Measurements from ENCODE around the gene MED28. TPM values are rescaled to one million over a fixed set of nuclear protein-coding genes. Genes with fewer than 3 reads are reported as not detected.
"Not testable (repeated sequence)": the region's sequence is repeated elsewhere in the genome, so short reads cannot be mapped to it uniquely, and the experiment has no call there.

MED28 gene
- 10 to 100 TPM; 50.1 to 82.1 (median 55.7) TPM for total RNA-seq
- polyA plus RNA-seq: 10 to 100 TPM; 42.1 to 42.8 TPM
- 130 reads per million, percentile 88 among the genes with 10 or more reads in this experiment for total RNA-seq

- POLR2A ChIA-PET: interaction anchor here (0.6 to 2.5 kb wide), 13 partner anchors 10 to 587 kb away, joined by 3 to 17 read pairs (median 4); partner anchors contain the start of genes DCAF16, LAP3 and NCAPG
Observed at GRCh38 chr4:17614416-17615299, at the start of gene MED28. TSS of gene MED28 (plus strand) at chr4:17614641. CDS start at chr4:17614655, 14 bp downstream.

GRCh38 chr4:17565846-17566245 is 48.6 kb upstream of the MED28 start:
- Mint-ChIP-seq H3K4me1 (no peaks in the 10 kb centered on the region), H3K9me3 (no peaks in the 10 kb centered on the region), H3K4me3 (no peak overlapping the region), H3K27me3 (peaks cover 0 to 6% (median 0%) of the 10 kb centered on the region in 5 donors), H3K36me3 (no peaks in the 10 kb centered on the region), H3K27ac (no peak overlapping the region)
- Histone ChIP-seq H3K27me3 (ENCODE audit: control insufficient read depth in 2 of 2, insufficient read depth in 2 of 2, low read length in 2 of 2) (no peaks in the 10 kb centered on the region), H3K4me1 (ENCODE audit: control insufficient read depth in 2 of 2, insufficient read depth in 2 of 2, low read length in 2 of 2) (no peaks in the 10 kb centered on the region), H3K9me3 (ENCODE audit: control insufficient read depth in 2 of 3, low read length in 3 of 3) (no peaks in the 10 kb centered on the region), H3K4me3 (ENCODE audit: low read length) (no peak overlapping the region), H3K27ac (ENCODE audit: low read depth, low read length) (no peak overlapping the region), H3K36me3 (ENCODE audit: control insufficient read depth in 2 of 3, insufficient read depth in 3 of 3, low read length in 3 of 3) (no peaks in the 10 kb centered on the region)
- CTCF ChIA-PET: no interaction called here
- POLR2A ChIA-PET: no interaction called here
- no peak for ATAC-seq
- intact Hi-C loops (cut with micrococcal nuclease): no loop called here
- no peak for DNase-seq

More at GRCh38 chr4:17614416-17615299, at the start of gene MED28:
- CTCF ChIA-PET: interaction anchor here (0.7 to 1.7 kb wide), 3 partner anchors 14 to 191 kb away, joined by 3 to 4 read pairs (median 3); no protein-coding TSS in a partner anchor
- Mint-ChIP-seq H3K27me3 (no peaks in the 10 kb centered on the region), H3K27ac (peak within 1 kb of the TSS; percentile 92 to 99 (median 97)), H3K4me1 (peaks cover 23 to 58% (median 45%) of the 10 kb centered on the region in 7 donors), H3K9me3 (peaks cover 0 to 5% (median 0%) of the 10 kb centered on the region in 11 donors), H3K36me3 (peaks cover 0 to 19% (median 13%) of the 10 kb centered on the region in 5 donors), H3K4me3 (peak within 1 kb of the TSS; percentile 86 to 100 (median 96))
- ATAC-seq (peak; percentile 97), DNase-seq (peak; percentile 91 to 96 (median 94))
- peak within 1 kb of the TSS; percentile 100 for H3K4me3 ChIP-seq (ENCODE audit: low read length)
- H3K27me3 ChIP-seq (ENCODE audit: control insufficient read depth in 2 of 2, insufficient read depth in 2 of 2, low read length in 2 of 2): no peaks in the 10 kb centered on the region
- intact Hi-C loops (cut with micrococcal nuclease): loop anchor here (1.0 to 10.0 kb wide), 11 partner anchors 18 to 1390 kb away; partner anchors contain the start of genes DCAF16 (in 2 of the 2), LAP3 (in 2 of the 2), NCAPG (in 2 of the 2) and QDPR (in 2 of the 2)
- H3K27ac ChIP-seq (ENCODE audit: low read depth, low read length): peak within 1 kb of the TSS; percentile 94
- no peaks in the 10 kb centered on the region for H3K9me3 ChIP-seq (ENCODE audit: control insufficient read depth in 2 of 3, low read length in 3 of 3)
- H3K4me1 ChIP-seq (ENCODE audit: control insufficient read depth in 2 of 2, insufficient read depth in 2 of 2, low read length in 2 of 2): peaks cover 19 to 31% of the 10 kb centered on the region in 2 donors
- H3K36me3 ChIP-seq (ENCODE audit: control insufficient read depth in 2 of 3, insufficient read depth in 3 of 3, low read length in 3 of 3): peaks cover 0 to 28% (median 0%) of the 10 kb centered on the region in 3 experiments

- intact Hi-C loops (cut with micrococcal nuclease): no loop called here
- no peaks in the 10 kb centered on the region for H3K36me3 ChIP-seq (ENCODE audit: control insufficient read depth in 2 of 3, insufficient read depth in 3 of 3, low read length in 3 of 3)
- H3K27me3 ChIP-seq (ENCODE audit: control insufficient read depth in 2 of 2, insufficient read depth in 2 of 2, low read length in 2 of 2): no peaks in the 10 kb centered on the region
- ChIA-PET CTCF (interaction anchor here (0.6 kb wide), 1 partner anchor 211 kb away, joined by 4 read pairs; no protein-coding TSS in a partner anchor), POLR2A (interaction anchor here (0.6 kb wide), 1 partner anchor 219 kb away, joined by 3 read pairs; no protein-coding TSS in a partner anchor)
- no peaks in the 10 kb centered on the region for H3K9me3 Mint-ChIP-seq
- no peak for DNase-seq
- H3K4me3 Mint-ChIP-seq: no peak overlapping the region
- H3K27ac Mint-ChIP-seq: no peak overlapping the region
- peaks cover 0 to 6% (median 0%) of the 10 kb centered on the region in 5 donors for H3K27me3 Mint-ChIP-seq
- H3K9me3 ChIP-seq (ENCODE audit: control insufficient read depth in 2 of 3, low read length in 3 of 3): no peaks in the 10 kb centered on the region
- H3K4me3 ChIP-seq (ENCODE audit: low read length): no peak overlapping the region
- no peak overlapping the region for H3K27ac ChIP-seq (ENCODE audit: low read depth, low read length)
- ATAC-seq: no peak
- H3K4me1 Mint-ChIP-seq: no peaks in the 10 kb centered on the region
- no peaks in the 10 kb centered on the region for H3K4me1 ChIP-seq (ENCODE audit: control insufficient read depth in 2 of 2, insufficient read depth in 2 of 2, low read length in 2 of 2)
- H3K36me3 Mint-ChIP-seq: no peaks in the 10 kb centered on the region
Observed at GRCh38 chr4:17567271-17567670, 47.2 kb upstream of the MED28 start.

- no peak for DNase-seq
- intact Hi-C loops (cut with micrococcal nuclease): no loop called here
- Mint-ChIP-seq H3K27ac (peak overlapping the region in 3 of 9 donors; percentile 63 to 79 (median 76)), H3K4me1 (peaks cover 7 to 25% (median 15%) of the 10 kb centered on the region in 7 donors), H3K9me3 (peaks cover 0 to 3% (median 0%) of the 10 kb centered on the region in 11 donors), H3K36me3 (peaks cover 0 to 11% (median 0%) of the 10 kb centered on the region in 5 donors), H3K4me3 (no peak overlapping the region), H3K27me3 (peaks cover 0 to 2% (median 0%) of the 10 kb centered on the region in 5 donors)
- H3K27ac ChIP-seq (ENCODE audit: low read depth, low read length): no peak overlapping the region
- H3K9me3 ChIP-seq (ENCODE audit: control insufficient read depth in 2 of 3, low read length in 3 of 3): no peaks in the 10 kb centered on the region
- H3K36me3 ChIP-seq (ENCODE audit: control insufficient read depth in 2 of 3, insufficient read depth in 3 of 3, low read length in 3 of 3): no peaks in the 10 kb centered on the region
- H3K4me3 ChIP-seq (ENCODE audit: low read length): no peak overlapping the region
- H3K4me1 ChIP-seq (ENCODE audit: control insufficient read depth in 2 of 2, insufficient read depth in 2 of 2, low read length in 2 of 2): peaks cover 4 to 10% of the 10 kb centered on the region in 2 donors
- no peaks in the 10 kb centered on the region for H3K27me3 ChIP-seq (ENCODE audit: control insufficient read depth in 2 of 2, insufficient read depth in 2 of 2, low read length in 2 of 2)
- POLR2A ChIA-PET: interaction anchor here (1.8 kb wide), 1 partner anchor 40 kb away, joined by 6 read pairs; the partner anchor contains the start of gene MED28
- CTCF ChIA-PET: interaction anchor here (0.8 kb wide), 1 partner anchor 40 kb away, joined by 3 read pairs; the partner anchor contains the start of gene MED28
- no peak for ATAC-seq
Observed at GRCh38 chr4:17574206-17574605, 40.2 kb upstream of the MED28 start.

GRCh38 chr4:17575177-17575576 is 39.3 kb upstream of the MED28 start:
- CTCF ChIA-PET; H3K9me3 Mint-ChIP-seq; ATAC-seq; H3K9me3 ChIP-seq (ENCODE audit: control insufficient read depth in 2 of 3, low read length in 3 of 3); H3K27me3 Mint-ChIP-seq; H3K4me3 ChIP-seq (ENCODE audit: low read length); DNase-seq; H3K27me3 ChIP-seq (ENCODE audit: control insufficient read depth in 2 of 2, insufficient read depth in 2 of 2, low read length in 2 of 2); H3K4me3 Mint-ChIP-seq; H3K27ac ChIP-seq (ENCODE audit: low read depth, low read length); H3K36me3 ChIP-seq (ENCODE audit: control insufficient read depth in 2 of 3, insufficient read depth in 3 of 3, low read length in 3 of 3): not testable (repeated sequence)
- Mint-ChIP-seq H3K36me3 (peaks cover 0 to 12% (median 0%) of the 10 kb centered on the region in 5 donors), H3K4me1 (peaks cover 13 to 34% (median 22%) of the 10 kb centered on the region in 7 donors), H3K27ac (peak overlapping the region in 4 of 9 donors; percentile 33 to 100 (median 96))
- POLR2A ChIA-PET: interaction anchor here (1.8 kb wide), 1 partner anchor 39 kb away, joined by 6 read pairs; the partner anchor contains the start of gene MED28
- intact Hi-C loops (cut with micrococcal nuclease): loop anchor here in 1 of 2 donors (5.0 kb wide), 1 partner anchor 238 kb away; no protein-coding TSS in a partner anchor
- peaks cover 4 to 11% of the 10 kb centered on the region in 2 donors for H3K4me1 ChIP-seq (ENCODE audit: control insufficient read depth in 2 of 2, insufficient read depth in 2 of 2, low read length in 2 of 2)

Data from naive thymus-derived CD4-positive, alpha-beta T cell (primary cell).